HG02970 (cell line): ENCODE measurements around the gene SUN1.

Experiments
- ATAC-seq: cut with Tn5 transposase; IDR thresholded peaks from one replicate; pipeline ENCODE4 v1.9.1; 2021; ENCODE audit warnings: mild to moderate bottlenecking, moderate library complexity, moderate number of reproducible peaks; ENCODE audit not compliant: unreplicated experiment, low FRiP score

SUN1 gene

GRCh38 chr7:898855-899681, 66.8 kb downstream of the SUN1 start:
- no peak for ATAC-seq

GRCh38 chr7:899806-900205, 67.5 kb downstream of the SUN1 start:
- ATAC-seq = no peak

GRCh38 chr7:900331-901040, 68.2 kb downstream of the SUN1 start:
- ATAC-seq = no peak

GRCh38 chr7:901041-901387, 68.7 kb downstream of the SUN1 start:
- no peak for ATAC-seq

GRCh38 chr7:901388-902154, 69.3 kb downstream of the SUN1 start:
- no peak for ATAC-seq

- ATAC-seq = no peak
Measured at GRCh38 chr7:902996-903395, 70.7 kb downstream of the SUN1 start.

- ATAC-seq = no peak
Measured at GRCh38 chr7:903921-904755, 71.9 kb downstream of the SUN1 start.

GRCh38 chr7:904847-905246, 72.6 kb downstream of the SUN1 start:
- no peak for ATAC-seq

GRCh38 chr7:906776-907157, 74.5 kb downstream of the SUN1 start:
- no peak for ATAC-seq

GRCh38 chr7:907158-907980, 75.1 kb downstream of the SUN1 start:
- no peak for ATAC-seq

- ATAC-seq = no peak
Measured at GRCh38 chr7:908159-908581, 75.9 kb downstream of the SUN1 start.

- peak; percentile 40 for ATAC-seq
Measured at GRCh38 chr7:908591-909357, 76.5 kb downstream of the SUN1 start.

GRCh38 chr7:909358-910329, 77.4 kb downstream of the SUN1 start:
- ATAC-seq = no peak

GRCh38 chr7:910441-910861, 78.2 kb downstream of the SUN1 start:
- ATAC-seq = no peak

- no peak for ATAC-seq
Measured at GRCh38 chr7:910931-911431, 78.7 kb downstream of the SUN1 start.

GRCh38 chr7:911791-912480, 79.7 kb downstream of the SUN1 start:
- ATAC-seq = no peak
